Endothelial cell of umbilical vein (primary cell): ENCODE data around the gene RPS6KA5.

Experiments used
- POLR2A ChIP-seq: IDR thresholded peaks from 2 replicates; pipeline ENCODE4 v1.6.1; 2012; ENCODE audit warnings: low read depth, mild to moderate bottlenecking, control low read depth, low read length
- POLR2AphosphoS5 ChIP-seq: IDR thresholded peaks from 2 replicates; pipeline ENCODE4 v1.6.1; 2012; ENCODE audit warnings: low read depth, mild to moderate bottlenecking, control low read depth, low read length, moderate library complexity; ENCODE audit not compliant: insufficient read depth
- TF ChIP-seq, protein P1 (sequence below): IDR thresholded peaks from 2 replicates; pipeline ENCODE4 v1.6.1; 2011; ENCODE audit not compliant: insufficient read depth, insufficient read length

DNA sequence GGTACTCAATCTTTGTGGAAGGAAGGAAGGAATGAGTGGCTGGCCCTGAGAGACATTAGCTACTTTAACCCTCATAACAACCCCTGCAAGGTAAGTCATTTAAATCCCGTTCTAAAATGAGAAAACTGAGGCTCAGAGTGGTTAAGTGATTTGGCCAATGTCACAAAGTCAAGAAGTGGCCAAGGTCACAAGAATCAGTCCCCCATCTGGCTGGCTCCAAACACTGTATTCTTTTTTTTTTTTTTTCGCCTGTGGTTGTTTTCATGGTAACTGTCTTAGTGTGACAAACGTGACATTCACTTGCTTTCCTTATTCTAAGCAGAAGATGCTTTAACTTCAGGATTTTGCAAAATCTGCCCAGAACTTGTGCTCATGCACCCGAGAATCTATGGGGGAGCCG, 247.0 kb downstream of the RPS6KA5 start:
- TF ChIP-seq POLR2A, result no peak
- TF ChIP-seq POLR2AphosphoS5, result no peak
- TF ChIP-seq, protein P1, sequence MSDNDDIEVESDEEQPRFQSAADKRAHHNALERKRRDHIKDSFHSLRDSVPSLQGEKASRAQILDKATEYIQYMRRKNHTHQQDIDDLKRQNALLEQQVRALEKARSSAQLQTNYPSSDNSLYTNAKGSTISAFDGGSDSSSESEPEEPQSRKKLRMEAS, result no peak
